Measurements from ENCODE around the gene TDRD12.

TDRD12 gene

GRCh38 chr19:32822916-32823746 lies 103.6 kb downstream of the TDRD12 start:
- Mint-ChIP-seq H3K36me3 (ENCODE audit: low read depth) (no peaks in the 10 kb centered on the region), H3K4me1 (peaks cover 13% of the 10 kb centered on the region), H3K27me3 (ENCODE audit: low read depth) (peaks cover 13% of the 10 kb centered on the region), H3K4me3 (no peak overlapping the region), H3K9me3 (no peaks in the 10 kb centered on the region), H3K27ac (no peak overlapping the region)
- TF ChIP-seq CTCF (IDR thresholded peaks at IDR 0.05; ENCODE audit: unreplicated experiment in 3 of 3), result no peak

- Mint-ChIP-seq H3K36me3 (ENCODE audit: low read depth) (no peaks in the 10 kb centered on the region), H3K4me3 (no peak overlapping the region), H3K9me3 (no peaks in the 10 kb centered on the region), H3K27me3 (ENCODE audit: low read depth) (peaks cover 13% of the 10 kb centered on the region), H3K27ac (no peak overlapping the region), H3K4me1 (peaks cover 13% of the 10 kb centered on the region)
- TF ChIP-seq CTCF (IDR thresholded peaks at IDR 0.05; ENCODE audit: unreplicated experiment in 3 of 3), result no peak
Observed at GRCh38 chr19:32823747-32824102, 104.2 kb downstream of the TDRD12 start.

GRCh38 chr19:32824191-32824751 lies 104.7 kb downstream of the TDRD12 start:
- peaks cover 13% of the 10 kb centered on the region for H3K27me3 Mint-ChIP-seq (ENCODE audit: low read depth)
- no peaks in the 10 kb centered on the region for H3K9me3 Mint-ChIP-seq
- peaks cover 13% of the 10 kb centered on the region for H3K4me1 Mint-ChIP-seq
- peak overlapping the region in 2 of 3 experiments; percentile 2 to 35 for H3K4me3 Mint-ChIP-seq
- no peak for TF ChIP-seq CTCF (IDR thresholded peaks at IDR 0.05; ENCODE audit: unreplicated experiment in 3 of 3)
- peak overlapping the region in 1 of 3 experiments; percentile 40 for H3K27ac Mint-ChIP-seq
- H3K36me3 Mint-ChIP-seq (ENCODE audit: low read depth), result peaks cover under 1% of the 10 kb centered on the region

GRCh38 chr19:32824916-32825608 lies 105.5 kb downstream of the TDRD12 start:
- TF ChIP-seq CTCF (IDR thresholded peaks at IDR 0.05; ENCODE audit: unreplicated experiment in 3 of 3), result no peak

GRCh38 chr19:32828139-32828538 lies 108.6 kb downstream of the TDRD12 start:
- Mint-ChIP-seq H3K27me3 (ENCODE audit: low read depth) (no peaks in the 10 kb centered on the region), H3K36me3 (ENCODE audit: low read depth) (peaks cover 9% of the 10 kb centered on the region), H3K27ac (no peak overlapping the region), H3K9me3 (no peaks in the 10 kb centered on the region), H3K4me3 (no peak overlapping the region), H3K4me1 (peaks cover 13% of the 10 kb centered on the region)
- no peak for TF ChIP-seq CTCF (IDR thresholded peaks at IDR 0.05; ENCODE audit: unreplicated experiment in 3 of 3)

More at GRCh38 chr19:32824916-32825608, 105.5 kb downstream of the TDRD12 start:
- H3K4me1 Mint-ChIP-seq, result peaks cover 13% of the 10 kb centered on the region
- peaks cover 3% of the 10 kb centered on the region for H3K36me3 Mint-ChIP-seq (ENCODE audit: low read depth)
- no peaks in the 10 kb centered on the region for H3K9me3 Mint-ChIP-seq
- H3K27me3 Mint-ChIP-seq (ENCODE audit: low read depth), result peaks cover 5% of the 10 kb centered on the region
- peak overlapping the region in 2 of 3 experiments; percentile 35 to 36 for H3K4me3 Mint-ChIP-seq
- H3K27ac Mint-ChIP-seq, result peak overlapping the region in 1 of 3 experiments; percentile 40

Data from nephron (organoid).